Measurements from ENCODE around the gene NEURL2.

DNA sequence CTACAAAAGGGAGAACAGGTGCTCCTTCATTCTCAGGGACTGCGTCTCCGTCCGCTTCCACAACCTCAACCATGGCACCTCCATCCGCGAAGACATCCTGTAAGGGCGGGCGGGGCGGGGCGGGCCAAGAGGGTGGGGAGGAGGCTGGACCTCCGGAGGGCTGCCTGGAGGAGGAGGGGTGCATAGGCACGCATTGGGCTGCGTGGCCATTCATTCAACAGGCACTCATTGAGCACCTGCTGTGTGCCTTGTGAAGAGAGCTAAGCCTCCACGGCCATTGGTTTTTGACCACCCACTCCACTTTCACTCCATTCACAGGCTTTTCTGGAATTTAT lies 33.2 kb downstream of the NEURL2 start:
- TF ChIP-seq, protein P1, sequence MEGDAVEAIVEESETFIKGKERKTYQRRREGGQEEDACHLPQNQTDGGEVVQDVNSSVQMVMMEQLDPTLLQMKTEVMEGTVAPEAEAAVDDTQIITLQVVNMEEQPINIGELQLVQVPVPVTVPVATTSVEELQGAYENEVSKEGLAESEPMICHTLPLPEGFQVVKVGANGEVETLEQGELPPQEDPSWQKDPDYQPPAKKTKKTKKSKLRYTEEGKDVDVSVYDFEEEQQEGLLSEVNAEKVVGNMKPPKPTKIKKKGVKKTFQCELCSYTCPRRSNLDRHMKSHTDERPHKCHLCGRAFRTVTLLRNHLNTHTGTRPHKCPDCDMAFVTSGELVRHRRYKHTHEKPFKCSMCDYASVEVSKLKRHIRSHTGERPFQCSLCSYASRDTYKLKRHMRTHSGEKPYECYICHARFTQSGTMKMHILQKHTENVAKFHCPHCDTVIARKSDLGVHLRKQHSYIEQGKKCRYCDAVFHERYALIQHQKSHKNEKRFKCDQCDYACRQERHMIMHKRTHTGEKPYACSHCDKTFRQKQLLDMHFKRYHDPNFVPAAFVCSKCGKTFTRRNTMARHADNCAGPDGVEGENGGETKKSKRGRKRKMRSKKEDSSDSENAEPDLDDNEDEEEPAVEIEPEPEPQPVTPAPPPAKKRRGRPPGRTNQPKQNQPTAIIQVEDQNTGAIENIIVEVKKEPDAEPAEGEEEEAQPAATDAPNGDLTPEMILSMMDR (IDR thresholded peaks at IDR 0.05), result no peak
- TF ChIP-seq POLR2A (IDR thresholded peaks at IDR 0.05), result no peak
